SU-DHL-6 (cell line): ENCODE measurements around the gene SLCO3A1.

Source experiments
- H2AFZ ChIP-seq: fragments of 200-600 bp; sonication (generic); 2 replicates; pipeline ENCODE4 v1.6.1; 2014; ENCODE audit warnings: low read depth, mild to moderate bottlenecking, moderate library complexity, mixed read lengths, antibody characterized with exemption, low read length; ENCODE audit not compliant: severe bottlenecking
- H3F3A ChIP-seq: fragments of 200-600 bp; shearing (Covaris generic); 2 replicates; pipeline ENCODE4 v1.6.0; 2016; ENCODE audit warnings: antibody characterized with exemption, mild to moderate bottlenecking; ENCODE audit not compliant: insufficient read depth
- H3K27ac ChIP-seq: fragments of 200-600 bp; sonication (generic); 2 replicates; pipeline ENCODE4 v1.5.1; 2016; ENCODE audit warnings: low read depth, mild to moderate bottlenecking, low read length, moderate library complexity, mixed read lengths
- H3K27me3 ChIP-seq: fragments of 200-600 bp; sonication (generic), shearing (Covaris generic); 2 replicates; pipeline ENCODE4 v1.6.0; 2014; ENCODE audit warnings: mild to moderate bottlenecking, low read length
- H3K36me3 ChIP-seq: fragments of 200-600 bp; sonication (generic); 2 replicates; pipeline ENCODE4 v1.6.1; 2014; ENCODE audit warnings: mild to moderate bottlenecking, low read length, mixed read lengths
- H3K4me2 ChIP-seq: fragments of 300-600, 200-600 bp; shearing (Covaris generic), sonication (generic); 2 replicates; pipeline ENCODE4 v1.6.0; 2014; ENCODE audit warnings: low read length, low read depth, mild to moderate bottlenecking; ENCODE audit not compliant: poor library complexity, severe bottlenecking
- H3K4me3 ChIP-seq: fragments of 200-600 bp; sonication (generic); 2 replicates; pipeline ENCODE4 v1.5.1; 2014; ENCODE audit warnings: antibody characterized with exemption, low read length, mild to moderate bottlenecking, mixed read lengths; ENCODE audit not compliant: insufficient read depth, poor library complexity, severe bottlenecking
- H3K79me2 ChIP-seq: fragments of 200-600 bp; sonication (generic); 2 replicates; pipeline ENCODE4 v1.6.1; 2014; ENCODE audit warnings: mild to moderate bottlenecking, low read length, moderate library complexity; ENCODE audit not compliant: insufficient read depth
- H3K9ac ChIP-seq: fragments of 200-600 bp; sonication (generic); 2 replicates; pipeline ENCODE4 v1.7.0; 2014; ENCODE audit warnings: mild to moderate bottlenecking, low read length
- H3K9me2 ChIP-seq: fragments of 200-600 bp; sonication (generic); replicated peaks from 2 replicates; pipeline ENCODE4 v1.6.1; 2014; ENCODE audit warnings: low read length; ENCODE audit not compliant: insufficient read depth
- H3K9me3 ChIP-seq: fragments of 200-600 bp; sonication (generic); 2 replicates; pipeline ENCODE4 v1.6.1; 2014; ENCODE audit warnings: low read length, mixed read lengths; ENCODE audit not compliant: insufficient read depth
- H4K20me1 ChIP-seq: fragments of 200-600 bp; sonication (generic); 2 replicates; pipeline ENCODE4 v1.6.1; 2014; ENCODE audit warnings: low read depth, mild to moderate bottlenecking, antibody characterized with exemption, low read length, moderate library complexity, mixed read lengths
- EZH2phosphoT487 ChIP-seq: fragments of 200-600 bp; sonication (generic), shearing (Covaris generic); conservative IDR thresholded peaks from 2 replicates; pipeline ENCODE4 v1.6.1; 2018; ENCODE audit warnings: mild to moderate bottlenecking, antibody characterized with exemption, low read length, moderate library complexity, mixed read lengths
- TF ChIP-seq, protein P1 (sequence below): fragments of 200-600 bp; sonication (generic); IDR thresholded peaks from one replicate; pipeline ENCODE4 v1.5.1; 2017; ENCODE audit warnings: antibody characterized with exemption, mild to moderate bottlenecking, low read length, moderate library complexity; ENCODE audit not compliant: insufficient read depth, poor library complexity, severe bottlenecking

The SLCO3A1 gene

DNA sequence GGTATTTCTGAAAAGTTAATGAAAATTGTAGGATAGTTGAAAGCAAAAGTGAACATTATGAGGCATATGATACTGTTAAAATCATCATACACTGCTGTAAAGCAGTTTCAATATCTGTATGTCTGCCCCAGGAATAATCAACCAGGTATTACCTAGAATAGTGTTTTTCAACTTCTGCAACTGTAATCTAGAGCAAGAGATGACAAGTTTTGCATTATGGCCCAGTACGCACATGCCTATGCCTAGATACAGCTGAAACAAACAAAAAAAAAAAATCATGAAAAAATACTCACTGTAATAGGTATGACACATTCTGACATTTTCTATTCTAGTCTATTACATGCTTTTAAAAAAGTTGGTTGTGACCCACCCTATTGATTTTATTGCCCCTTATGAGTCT, 299.5 kb downstream of the SLCO3A1 start:
- Histone ChIP-seq H3K27ac (no peak overlapping the region), H3K36me3 (no peaks in the 10 kb centered on the region), H3K9me2 (no peaks in the 10 kb centered on the region), H3K4me3 (no peak overlapping the region), H3K9me3 (no peaks in the 10 kb centered on the region), H3K27me3 (no peaks in the 10 kb centered on the region), H3K79me2 (no peaks in the 10 kb centered on the region), H3K9ac (no peak overlapping the region), H4K20me1 (no peaks in the 10 kb centered on the region), H3F3A (no peaks in the 10 kb centered on the region), H2AFZ (no peak overlapping the region), H3K4me2 (no peak overlapping the region)
- TF ChIP-seq, protein P1, sequence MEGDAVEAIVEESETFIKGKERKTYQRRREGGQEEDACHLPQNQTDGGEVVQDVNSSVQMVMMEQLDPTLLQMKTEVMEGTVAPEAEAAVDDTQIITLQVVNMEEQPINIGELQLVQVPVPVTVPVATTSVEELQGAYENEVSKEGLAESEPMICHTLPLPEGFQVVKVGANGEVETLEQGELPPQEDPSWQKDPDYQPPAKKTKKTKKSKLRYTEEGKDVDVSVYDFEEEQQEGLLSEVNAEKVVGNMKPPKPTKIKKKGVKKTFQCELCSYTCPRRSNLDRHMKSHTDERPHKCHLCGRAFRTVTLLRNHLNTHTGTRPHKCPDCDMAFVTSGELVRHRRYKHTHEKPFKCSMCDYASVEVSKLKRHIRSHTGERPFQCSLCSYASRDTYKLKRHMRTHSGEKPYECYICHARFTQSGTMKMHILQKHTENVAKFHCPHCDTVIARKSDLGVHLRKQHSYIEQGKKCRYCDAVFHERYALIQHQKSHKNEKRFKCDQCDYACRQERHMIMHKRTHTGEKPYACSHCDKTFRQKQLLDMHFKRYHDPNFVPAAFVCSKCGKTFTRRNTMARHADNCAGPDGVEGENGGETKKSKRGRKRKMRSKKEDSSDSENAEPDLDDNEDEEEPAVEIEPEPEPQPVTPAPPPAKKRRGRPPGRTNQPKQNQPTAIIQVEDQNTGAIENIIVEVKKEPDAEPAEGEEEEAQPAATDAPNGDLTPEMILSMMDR, result no peak
- no peak for TF ChIP-seq EZH2phosphoT487

DNA sequence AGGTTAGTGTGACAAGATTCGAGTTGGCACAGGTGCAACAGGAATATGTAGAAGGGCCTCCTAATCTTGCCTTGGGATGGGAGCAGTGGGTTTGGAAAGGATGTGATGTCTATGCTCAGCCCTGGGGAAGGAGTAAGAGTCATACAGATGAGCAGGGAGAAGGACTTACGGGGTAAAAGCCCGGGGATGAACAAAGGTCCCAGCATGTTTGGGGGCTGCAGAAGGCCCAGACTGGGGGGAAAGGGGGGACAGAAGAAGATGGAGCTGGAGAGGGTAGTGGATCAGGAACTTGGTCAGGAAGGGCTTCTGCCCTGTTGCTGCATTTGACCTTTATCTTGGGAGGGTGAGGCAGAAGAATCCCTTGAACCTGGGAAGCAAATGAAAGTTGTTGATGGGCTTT, 300.1 kb downstream of the SLCO3A1 start:
- no peak overlapping the region for H3K4me3 ChIP-seq
- H2AFZ ChIP-seq, result no peak overlapping the region
- TF ChIP-seq, protein P1, result no peak
- no peak for TF ChIP-seq EZH2phosphoT487
- H3K27ac ChIP-seq, result no peak overlapping the region
- H3K4me2 ChIP-seq, result no peak overlapping the region
- no peaks in the 10 kb centered on the region for H4K20me1 ChIP-seq
- H3F3A ChIP-seq, result no peaks in the 10 kb centered on the region
- H3K27me3 ChIP-seq, result no peaks in the 10 kb centered on the region
- no peaks in the 10 kb centered on the region for H3K9me2 ChIP-seq
- no peaks in the 10 kb centered on the region for H3K9me3 ChIP-seq
- H3K79me2 ChIP-seq, result no peaks in the 10 kb centered on the region
- H3K36me3 ChIP-seq, result no peaks in the 10 kb centered on the region
- no peak overlapping the region for H3K9ac ChIP-seq

- no peak overlapping the region for H3K4me3 ChIP-seq
- H4K20me1 ChIP-seq, result no peaks in the 10 kb centered on the region
- TF ChIP-seq, protein P1, result no peak
- TF ChIP-seq EZH2phosphoT487, result no peak
- no peaks in the 10 kb centered on the region for H3K79me2 ChIP-seq
- no peak overlapping the region for H3K27ac ChIP-seq
- H3K9ac ChIP-seq, result no peak overlapping the region
- no peaks in the 10 kb centered on the region for H3K27me3 ChIP-seq
- H3K9me3 ChIP-seq, result no peaks in the 10 kb centered on the region
- H3F3A ChIP-seq, result no peaks in the 10 kb centered on the region
- no peaks in the 10 kb centered on the region for H3K9me2 ChIP-seq
- H2AFZ ChIP-seq, result no peak overlapping the region
- H3K4me2 ChIP-seq, result no peak overlapping the region
- H3K36me3 ChIP-seq, result no peaks in the 10 kb centered on the region
These were observed 302.4 kb downstream of the SLCO3A1 start for GRCh38 chr15:92155934-92156333.
